ENCODE results near the gene PIP4P1. TPM values are rescaled to one million over a fixed set of nuclear protein-coding genes. Genes with fewer than 3 reads are reported as not detected.
"Not testable (repeated sequence)": the region's sequence is repeated elsewhere in the genome, so short reads cannot be mapped to it uniquely, and the experiment has no call there.

PIP4P1 gene
- total RNA-seq, 1 donor from 2014 or later = 24.1 TPM

GRCh38 chr14:20456971-20457370 is 4.3 kb downstream of the PIP4P1 start:
- intact Hi-C loops (cut with DNase I) = no loop called here
- TF ChIP-seq POLR2AphosphoS5 (IDR thresholded peaks at IDR 0.05; ENCODE audit: insufficient read depth in 1 of 2, low read depth in 1 of 2) (no peak), POLR2A (IDR thresholded peaks at IDR 0.05) (no peak), CTCF (IDR thresholded peaks at IDR 0.05) (no peak)
- Histone ChIP-seq H3K27me3 (no peaks in the 10 kb centered on the region), H3K36me3 (peaks cover 0 to 46% of the 10 kb centered on the region in 2 donors), H3K27ac (no peak overlapping the region), H3K4me3 (no peak overlapping the region), H3K4me1 (peaks cover 54% of the 10 kb centered on the region), H3K9me3 (no peaks in the 10 kb centered on the region)
- DNase-seq (ENCODE audit: extremely low spot score in 2 of 2) = no peak

DNA sequence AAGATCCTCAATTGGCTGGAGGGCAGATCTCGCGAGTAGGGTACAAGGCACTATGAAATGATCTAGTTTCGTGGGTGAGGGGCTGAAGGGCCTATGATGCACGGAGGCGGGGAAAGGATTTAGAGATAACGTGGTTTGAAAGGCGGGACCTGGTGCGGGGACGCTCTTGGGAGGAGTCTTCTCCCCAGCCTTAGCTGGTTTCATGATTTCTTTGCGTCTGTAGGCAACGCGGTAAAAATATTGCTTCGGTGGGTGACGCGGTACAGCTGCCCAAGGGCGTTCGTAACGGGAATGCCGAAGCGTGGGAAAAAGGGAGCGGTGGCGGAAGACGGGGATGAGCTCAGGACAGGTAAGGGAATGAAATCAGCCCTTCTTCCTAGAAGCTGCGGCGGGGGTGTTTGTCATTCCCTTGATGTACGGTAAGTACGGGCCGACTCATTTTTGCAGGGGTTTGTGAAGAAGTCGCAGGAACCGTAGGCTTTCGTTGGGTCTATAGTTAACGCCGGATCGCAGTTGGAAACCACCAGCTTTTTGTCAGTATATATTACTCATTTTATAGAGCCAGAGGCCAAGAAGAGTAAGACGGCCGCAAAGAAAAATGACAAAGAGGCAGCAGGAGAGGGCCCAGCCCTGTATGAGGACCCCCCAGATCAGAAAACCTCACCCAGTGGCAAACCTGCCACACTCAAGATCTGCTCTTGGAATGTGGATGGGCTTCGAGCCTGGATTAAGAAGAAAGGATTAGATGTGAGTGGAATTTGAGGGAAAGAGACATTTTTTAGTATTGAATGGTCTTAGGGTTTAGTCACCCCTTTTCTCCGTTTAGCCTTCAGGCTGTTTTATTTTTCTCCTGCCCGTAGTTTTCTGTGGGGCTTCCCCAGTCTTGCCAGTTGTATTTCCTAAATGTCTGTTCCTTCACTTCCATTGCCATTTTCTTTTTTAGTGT is 5.6 kb downstream of the PIP4P1 start:
- intact Hi-C loops (cut with DNase I) = no loop called here
- peaks cover 51% of the 10 kb centered on the region for H3K4me1 ChIP-seq
- H3K4me3 ChIP-seq = peak overlapping the region; percentile 87 to 88
- H3K36me3 ChIP-seq = peaks cover 0 to 59% of the 10 kb centered on the region in 2 donors
- DNase-seq (ENCODE audit: extremely low spot score in 2 of 2) = no peak
- peak overlapping the region; percentile 96 for H3K27ac ChIP-seq
- TF ChIP-seq POLR2A (IDR thresholded peaks at IDR 0.05) (no peak), CTCF (IDR thresholded peaks at IDR 0.05) (no peak), POLR2AphosphoS5 (IDR thresholded peaks at IDR 0.05; ENCODE audit: insufficient read depth in 1 of 2, low read depth in 1 of 2) (no peak)
- no peaks in the 10 kb centered on the region for H3K27me3 ChIP-seq
- H3K9me3 ChIP-seq = no peaks in the 10 kb centered on the region

DNA sequence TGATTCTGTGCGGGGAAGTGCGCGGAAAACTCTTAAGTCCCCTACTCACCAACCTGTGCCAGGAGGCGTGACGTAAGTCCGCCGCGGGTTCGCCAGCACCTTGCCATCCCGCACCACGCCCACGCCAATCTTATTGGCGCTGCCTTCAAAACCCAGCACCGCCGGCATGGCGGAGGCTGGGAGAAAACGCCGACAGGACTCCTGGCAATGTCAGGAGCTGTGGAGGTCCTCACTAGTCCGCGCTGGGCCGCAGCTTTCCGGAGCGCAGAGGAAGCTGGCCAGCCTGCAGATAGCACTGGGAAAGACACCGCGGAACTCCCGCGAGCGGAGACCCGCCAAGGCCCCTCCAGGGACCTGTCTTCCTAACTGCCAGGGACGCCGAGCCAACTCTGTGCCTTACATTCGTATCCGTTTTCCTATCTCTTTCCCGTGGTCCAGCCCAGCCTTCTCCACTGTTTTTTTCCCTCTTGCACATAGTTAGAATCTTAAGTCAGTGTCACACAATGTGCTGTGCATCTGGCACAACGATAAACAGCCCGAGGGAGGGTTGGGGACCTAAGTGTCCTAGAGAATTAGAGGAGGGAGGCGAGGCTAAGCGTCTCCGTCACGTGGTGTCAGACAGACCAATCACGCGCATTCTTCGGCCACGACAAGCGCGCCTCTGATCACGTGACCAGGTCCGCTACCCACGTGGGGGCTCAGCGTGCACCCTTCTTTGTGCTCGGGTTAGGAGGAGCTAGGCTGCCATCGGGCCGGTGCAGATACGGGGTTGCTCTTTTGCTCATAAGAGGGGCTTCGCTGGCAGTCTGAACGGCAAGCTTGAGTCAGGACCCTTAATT is 6.5 kb downstream of the PIP4P1 start, which contains the start of the genes APEX1 and OSGEP:
TSS of gene APEX1 (plus strand) at position 711 of the 839 bp plus-strand sequence. CDS start 420 bp downstream, outside the sequence.
TSS of gene OSGEP (minus strand) at position 297 of the 839 bp plus-strand sequence. CDS start at position 168, 129 bp downstream.
- Histone ChIP-seq H3K9me3 (no peaks in the 10 kb centered on the region), H3K36me3 (peaks cover 0 to 61% of the 10 kb centered on the region in 2 donors), H3K27me3 (no peaks in the 10 kb centered on the region), H3K4me1 (peaks cover 42% of the 10 kb centered on the region), H3K4me3 (peak within 1 kb of the TSS; percentile 87 to 88), H3K27ac (peak within 1 kb of the TSS; percentile 96)
- DNase-seq (ENCODE audit: extremely low spot score in 2 of 2) = peak in 1 of 2 donors; percentile 99
- intact Hi-C loops (cut with DNase I) = no loop called here
- TF ChIP-seq POLR2AphosphoS5 (IDR thresholded peaks at IDR 0.05; ENCODE audit: insufficient read depth in 1 of 2, low read depth in 1 of 2) = peak; percentile 93 to 98
- peak in 1 of 2 donors; percentile 40 for TF ChIP-seq POLR2A (IDR thresholded peaks at IDR 0.05)
- TF ChIP-seq CTCF (IDR thresholded peaks at IDR 0.05) = no peak

GRCh38 chr14:20452831-20453230 is 8.4 kb downstream of the PIP4P1 start:
- DNase-seq (ENCODE audit: extremely low spot score in 2 of 2) = not testable (repeated sequence)

DNA sequence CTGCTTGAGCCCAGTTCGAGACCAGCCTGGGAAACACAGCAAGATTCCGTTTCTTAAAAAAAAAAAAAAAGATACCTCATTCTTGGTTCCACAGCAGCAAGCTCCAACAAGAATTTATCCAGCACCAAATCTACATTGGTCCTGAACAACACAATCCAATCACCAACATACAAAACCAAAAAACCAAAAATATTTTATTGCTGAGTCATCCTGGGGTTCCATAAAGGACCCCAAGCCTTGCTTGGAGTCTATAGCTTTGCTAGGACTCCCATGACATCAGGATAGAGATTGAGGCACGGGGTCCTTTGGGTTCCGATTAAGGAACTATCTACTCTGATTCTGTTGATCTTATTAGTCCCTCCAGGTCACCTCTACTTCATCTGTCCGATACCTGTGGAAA is 14.3 kb downstream of the PIP4P1 start:
- H3K9me3 ChIP-seq = no peaks in the 10 kb centered on the region
- no peaks in the 10 kb centered on the region for H3K27me3 ChIP-seq
- H3K27ac ChIP-seq = no peak overlapping the region
- H3K4me1 ChIP-seq = no peaks in the 10 kb centered on the region
- TF ChIP-seq POLR2AphosphoS5 (IDR thresholded peaks at IDR 0.05; ENCODE audit: insufficient read depth in 1 of 2, low read depth in 1 of 2) = no peak
- TF ChIP-seq POLR2A (IDR thresholded peaks at IDR 0.05) = no peak
- TF ChIP-seq CTCF (IDR thresholded peaks at IDR 0.05) = no peak
- no peak for DNase-seq (ENCODE audit: extremely low spot score in 2 of 2)
- intact Hi-C loops (cut with DNase I) = no loop called here
- peaks cover 0 to 57% of the 10 kb centered on the region in 2 donors for H3K36me3 ChIP-seq
- no peak overlapping the region for H3K4me3 ChIP-seq

More at GRCh38 chr14:20452831-20453230, 8.4 kb downstream of the PIP4P1 start:
- H3K27ac ChIP-seq; H3K27me3 ChIP-seq; intact Hi-C loops (cut with DNase I); H3K4me3 ChIP-seq; H3K9me3 ChIP-seq: not testable (repeated sequence)
- peaks cover 23% of the 10 kb centered on the region for H3K4me1 ChIP-seq
- peaks cover 0 to 62% of the 10 kb centered on the region in 2 donors for H3K36me3 ChIP-seq

DNA sequence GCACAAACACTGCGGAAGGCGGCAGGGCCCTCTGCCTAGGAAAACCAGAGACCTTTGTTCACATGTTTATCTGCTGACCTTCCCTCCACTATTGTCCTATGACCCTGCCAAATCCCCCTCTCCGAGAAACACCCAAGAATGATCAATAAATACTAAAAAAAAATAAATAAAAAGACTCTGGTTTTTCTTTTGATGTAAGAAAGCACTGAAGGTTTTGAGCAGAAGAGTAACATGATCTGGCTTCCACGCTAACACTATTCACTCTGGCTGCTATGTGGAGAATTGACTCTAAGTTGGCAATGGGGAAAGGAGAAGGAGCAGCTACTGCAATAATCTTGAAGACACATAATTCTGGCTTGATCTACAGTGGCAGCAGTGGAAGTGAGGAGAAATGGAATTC is 17.6 kb downstream of the PIP4P1 start:
- H3K27ac ChIP-seq; intact Hi-C loops (cut with DNase I); H3K4me1 ChIP-seq; H3K27me3 ChIP-seq; DNase-seq (ENCODE audit: extremely low spot score in 2 of 2); H3K9me3 ChIP-seq; H3K4me3 ChIP-seq: not testable (repeated sequence)
- H3K36me3 ChIP-seq = peaks cover 0 to 25% of the 10 kb centered on the region in 2 donors

All from vagina (tissue), 2 donors.